GM21367 (cell line): ENCODE measurements around the gene IGSF3.
"Not testable (repeated sequence)": the region's sequence is repeated elsewhere in the genome, so short reads cannot be mapped to it uniquely, and the experiment has no call there.

ENCODE experiments used
- ATAC-seq: cut with Tn5 transposase; IDR thresholded peaks from one replicate; pipeline ENCODE4 v1.9.1; 2021; ENCODE audit not compliant: unreplicated experiment

IGSF3 gene

GRCh38 chr1:116631996-116632925, 35.3 kb downstream of the IGSF3 start:
- not testable (repeated sequence) for ATAC-seq

- ATAC-seq: not testable (repeated sequence)
These were observed 36.0 kb downstream of the IGSF3 start for GRCh38 chr1:116631554-116631953.

GRCh38 chr1:116630057-116630456, 37.5 kb downstream of the IGSF3 start:
- not testable (repeated sequence) for ATAC-seq

GRCh38 chr1:116629441-116629840, 38.1 kb downstream of the IGSF3 start:
- ATAC-seq: not testable (repeated sequence)

- no peak for ATAC-seq
These were observed 39.1 kb downstream of the IGSF3 start for GRCh38 chr1:116628448-116628847.

GRCh38 chr1:116627357-116627756, 40.2 kb downstream of the IGSF3 start:
- not testable (repeated sequence) for ATAC-seq

GRCh38 chr1:116626915-116627314, 40.6 kb downstream of the IGSF3 start:
- ATAC-seq: not testable (repeated sequence)

GRCh38 chr1:116625155-116625554, 42.4 kb downstream of the IGSF3 start:
- ATAC-seq: not testable (repeated sequence)

GRCh38 chr1:116624040-116624439, 43.5 kb downstream of the IGSF3 start:
- ATAC-seq: no peak

GRCh38 chr1:116622496-116622895, 45.0 kb downstream of the IGSF3 start:
- not testable (repeated sequence) for ATAC-seq

GRCh38 chr1:116621756-116622155, 45.8 kb downstream of the IGSF3 start:
- not testable (repeated sequence) for ATAC-seq

- not testable (repeated sequence) for ATAC-seq
These were observed 47.1 kb downstream of the IGSF3 start for GRCh38 chr1:116620392-116620791.

- not testable (repeated sequence) for ATAC-seq
These were observed 48.4 kb downstream of the IGSF3 start for GRCh38 chr1:116619106-116619505.

- ATAC-seq: not testable (repeated sequence)
These were observed 49.7 kb downstream of the IGSF3 start for GRCh38 chr1:116617808-116618207.

GRCh38 chr1:116613825-116614224, 53.7 kb downstream of the IGSF3 start:
- not testable (repeated sequence) for ATAC-seq

- ATAC-seq: not testable (repeated sequence)
These were observed 57.6 kb downstream of the IGSF3 start for GRCh38 chr1:116609801-116610371.

GRCh38 chr1:116608841-116609240, 58.7 kb downstream of the IGSF3 start:
- not testable (repeated sequence) for ATAC-seq

- ATAC-seq: not testable (repeated sequence)
These were observed 59.4 kb downstream of the IGSF3 start for GRCh38 chr1:116608151-116608550.

- ATAC-seq: not testable (repeated sequence)
These were observed 60.1 kb downstream of the IGSF3 start for GRCh38 chr1:116607463-116607862.

- ATAC-seq: not testable (repeated sequence)
These were observed 61.5 kb downstream of the IGSF3 start for GRCh38 chr1:116606067-116606466.

- ATAC-seq: no peak
These were observed 62.2 kb downstream of the IGSF3 start for GRCh38 chr1:116605315-116605714.

- not testable (repeated sequence) for ATAC-seq
These were observed 63.1 kb downstream of the IGSF3 start for GRCh38 chr1:116604408-116604807.
